ENCODE measurements around the gene VWA2. TPM values are rescaled to one million over a fixed set of nuclear protein-coding genes. Genes with fewer than 3 reads are reported as not detected.

Gene VWA2, protein sequence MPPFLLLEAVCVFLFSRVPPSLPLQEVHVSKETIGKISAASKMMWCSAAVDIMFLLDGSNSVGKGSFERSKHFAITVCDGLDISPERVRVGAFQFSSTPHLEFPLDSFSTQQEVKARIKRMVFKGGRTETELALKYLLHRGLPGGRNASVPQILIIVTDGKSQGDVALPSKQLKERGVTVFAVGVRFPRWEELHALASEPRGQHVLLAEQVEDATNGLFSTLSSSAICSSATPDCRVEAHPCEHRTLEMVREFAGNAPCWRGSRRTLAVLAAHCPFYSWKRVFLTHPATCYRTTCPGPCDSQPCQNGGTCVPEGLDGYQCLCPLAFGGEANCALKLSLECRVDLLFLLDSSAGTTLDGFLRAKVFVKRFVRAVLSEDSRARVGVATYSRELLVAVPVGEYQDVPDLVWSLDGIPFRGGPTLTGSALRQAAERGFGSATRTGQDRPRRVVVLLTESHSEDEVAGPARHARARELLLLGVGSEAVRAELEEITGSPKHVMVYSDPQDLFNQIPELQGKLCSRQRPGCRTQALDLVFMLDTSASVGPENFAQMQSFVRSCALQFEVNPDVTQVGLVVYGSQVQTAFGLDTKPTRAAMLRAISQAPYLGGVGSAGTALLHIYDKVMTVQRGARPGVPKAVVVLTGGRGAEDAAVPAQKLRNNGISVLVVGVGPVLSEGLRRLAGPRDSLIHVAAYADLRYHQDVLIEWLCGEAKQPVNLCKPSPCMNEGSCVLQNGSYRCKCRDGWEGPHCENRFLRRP
- total RNA-seq (2022) (not detected in 2 replicates), Bru-seq, nascent RNA (not detected), BruChase-seq, experiment 1, labeled RNA remaining after a 6-hour chase (not detected), BruChase-seq, experiment 2, labeled RNA remaining after a 2-hour chase (not detected)
- long read RNA-seq, partial matches to known transcripts, result 0 of 1 reads
- long read RNA-seq, other reads (novel, unspliced or antisense), result 1 of 1 reads

DNA sequence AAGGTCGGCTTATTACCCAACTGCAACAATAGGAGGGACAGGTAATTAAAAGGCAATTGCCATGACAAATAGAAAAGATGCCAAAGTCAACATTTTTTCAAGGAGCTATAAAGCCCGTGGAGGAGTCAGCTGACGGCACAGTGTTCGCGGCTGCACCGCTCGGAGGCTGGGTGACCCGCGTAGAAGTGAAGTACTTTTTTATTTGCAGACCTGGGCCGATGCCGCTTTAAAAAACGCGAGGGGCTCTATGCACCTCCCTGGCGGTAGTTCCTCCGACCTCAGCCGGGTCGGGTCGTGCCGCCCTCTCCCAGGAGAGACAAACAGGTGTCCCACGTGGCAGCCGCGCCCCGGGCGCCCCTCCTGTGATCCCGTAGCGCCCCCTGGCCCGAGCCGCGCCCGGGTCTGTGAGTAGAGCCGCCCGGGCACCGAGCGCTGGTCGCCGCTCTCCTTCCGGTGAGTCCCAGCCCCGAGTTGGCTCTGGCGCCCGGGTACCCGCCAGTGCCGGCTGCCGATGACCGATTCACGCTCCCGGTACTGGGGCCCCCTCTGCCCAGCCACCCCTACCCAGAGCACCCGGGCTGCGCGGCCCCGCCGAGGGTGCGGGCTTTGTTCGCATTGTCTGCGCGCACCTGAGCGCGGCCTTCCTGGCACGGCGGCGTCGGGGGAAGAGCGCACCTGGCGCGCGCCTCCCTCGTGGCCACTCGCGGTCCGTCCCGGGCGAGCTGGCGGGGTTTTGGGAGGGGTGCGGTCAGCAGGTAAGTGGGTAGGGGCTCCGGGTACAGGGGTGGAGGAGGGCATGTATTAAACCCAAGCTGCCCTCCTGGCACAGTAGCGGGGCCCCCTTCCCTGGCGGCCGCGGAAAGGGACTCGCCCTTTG lies at the start of gene VWA2:
TSS of gene VWA2 (plus strand) at position 138 of the 877 bp plus-strand sequence. CDS start 9,460 bp downstream, outside the sequence.
- ChIA-PET POLR2A (interaction anchor here (1.5 kb wide), 1 partner anchor 65 kb away, joined by 10 read pairs; the partner anchor contains the start of gene CCDC186), CTCF (no interaction called here)
- H3K36me3 Mint-ChIP-seq (ENCODE audit: insufficient read depth, unreplicated experiment), result no peaks in the 10 kb centered on the region
- no peak within 1 kb of the TSS for H3K4me3 Mint-ChIP-seq (ENCODE audit: unreplicated experiment)
- no peaks in the 10 kb centered on the region for H3K9me3 Mint-ChIP-seq (ENCODE audit: unreplicated experiment)
- no peak within 1 kb of the TSS for H3K27ac Mint-ChIP-seq (ENCODE audit: low read depth, unreplicated experiment)
- H3K4me1 Mint-ChIP-seq (ENCODE audit: insufficient read depth, unreplicated experiment), result peaks cover 9% of the 10 kb centered on the region
- TF ChIP-seq, protein P1, sequence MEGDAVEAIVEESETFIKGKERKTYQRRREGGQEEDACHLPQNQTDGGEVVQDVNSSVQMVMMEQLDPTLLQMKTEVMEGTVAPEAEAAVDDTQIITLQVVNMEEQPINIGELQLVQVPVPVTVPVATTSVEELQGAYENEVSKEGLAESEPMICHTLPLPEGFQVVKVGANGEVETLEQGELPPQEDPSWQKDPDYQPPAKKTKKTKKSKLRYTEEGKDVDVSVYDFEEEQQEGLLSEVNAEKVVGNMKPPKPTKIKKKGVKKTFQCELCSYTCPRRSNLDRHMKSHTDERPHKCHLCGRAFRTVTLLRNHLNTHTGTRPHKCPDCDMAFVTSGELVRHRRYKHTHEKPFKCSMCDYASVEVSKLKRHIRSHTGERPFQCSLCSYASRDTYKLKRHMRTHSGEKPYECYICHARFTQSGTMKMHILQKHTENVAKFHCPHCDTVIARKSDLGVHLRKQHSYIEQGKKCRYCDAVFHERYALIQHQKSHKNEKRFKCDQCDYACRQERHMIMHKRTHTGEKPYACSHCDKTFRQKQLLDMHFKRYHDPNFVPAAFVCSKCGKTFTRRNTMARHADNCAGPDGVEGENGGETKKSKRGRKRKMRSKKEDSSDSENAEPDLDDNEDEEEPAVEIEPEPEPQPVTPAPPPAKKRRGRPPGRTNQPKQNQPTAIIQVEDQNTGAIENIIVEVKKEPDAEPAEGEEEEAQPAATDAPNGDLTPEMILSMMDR (IDR thresholded peaks at IDR 0.05; ENCODE audit: unreplicated experiment), result no peak
- no peak for DNase-seq (ENCODE audit: unreplicated experiment)
- intact Hi-C loops (cut with micrococcal nuclease), result no loop called here
- BruUV-seq (replicated peaks), result no TSS peak
- no peaks in the 10 kb centered on the region for H3K27me3 Mint-ChIP-seq (ENCODE audit: insufficient read depth, unreplicated experiment)

GRCh38 chr10:114189700-114190099 lies 49.4 kb upstream of the VWA2 start:
- Mint-ChIP-seq H3K4me1 (ENCODE audit: insufficient read depth, unreplicated experiment) (no peaks in the 10 kb centered on the region), H3K27me3 (ENCODE audit: insufficient read depth, unreplicated experiment) (peaks cover 9% of the 10 kb centered on the region), H3K4me3 (ENCODE audit: unreplicated experiment) (no peak overlapping the region), H3K9me3 (ENCODE audit: unreplicated experiment) (no peaks in the 10 kb centered on the region), H3K36me3 (ENCODE audit: insufficient read depth, unreplicated experiment) (no peaks in the 10 kb centered on the region), H3K27ac (ENCODE audit: low read depth, unreplicated experiment) (no peak overlapping the region)
- ChIA-PET CTCF (interaction anchor here (0.6 to 1.4 kb wide), 2 partner anchors 12 to 383 kb away, joined by 3 to 4 read pairs; no protein-coding TSS in a partner anchor), POLR2A (interaction anchor here (0.6 kb wide), 1 partner anchor 37 kb away, joined by 4 read pairs; no protein-coding TSS in a partner anchor)
- no peak for DNase-seq (ENCODE audit: unreplicated experiment)
- intact Hi-C loops (cut with micrococcal nuclease), result no loop called here
- TF ChIP-seq, protein P1 (IDR thresholded peaks at IDR 0.05; ENCODE audit: unreplicated experiment), result no peak
- BruUV-seq (replicated peaks), result no TSS peak

DNA sequence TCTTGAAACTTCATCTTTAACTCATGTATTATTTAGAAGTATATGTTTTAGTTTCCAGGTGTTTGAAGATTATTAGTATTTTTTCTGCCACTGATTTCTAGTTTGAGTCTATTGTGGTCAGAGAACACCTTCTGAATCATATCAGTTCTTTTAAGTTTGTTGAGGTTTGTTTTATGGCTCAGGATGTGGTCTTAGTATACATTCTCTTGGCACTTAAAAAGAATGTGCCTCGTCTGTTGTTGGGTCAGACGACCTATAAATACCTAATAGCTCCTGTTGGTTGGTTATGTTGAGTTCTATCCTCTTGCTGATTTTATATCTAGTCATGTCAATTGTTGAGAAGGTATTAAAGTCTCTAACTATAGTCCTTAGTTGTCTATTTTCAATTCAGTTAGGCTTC lies 44.0 kb upstream of the VWA2 start:
- peaks cover 35% of the 10 kb centered on the region for H3K27me3 Mint-ChIP-seq (ENCODE audit: insufficient read depth, unreplicated experiment)
- no peak for DNase-seq (ENCODE audit: unreplicated experiment)
- H3K27ac Mint-ChIP-seq (ENCODE audit: low read depth, unreplicated experiment), result no peak overlapping the region
- POLR2A ChIA-PET, result no interaction called here
- TF ChIP-seq, protein P1 (IDR thresholded peaks at IDR 0.05; ENCODE audit: unreplicated experiment), result no peak
- H3K4me1 Mint-ChIP-seq (ENCODE audit: insufficient read depth, unreplicated experiment), result no peaks in the 10 kb centered on the region
- no peak overlapping the region for H3K4me3 Mint-ChIP-seq (ENCODE audit: unreplicated experiment)
- intact Hi-C loops (cut with micrococcal nuclease), result no loop called here
- CTCF ChIA-PET, result interaction anchor here (1.0 kb wide), 1 partner anchor 29 kb away, joined by 3 read pairs; no protein-coding TSS in a partner anchor
- H3K36me3 Mint-ChIP-seq (ENCODE audit: insufficient read depth, unreplicated experiment), result no peaks in the 10 kb centered on the region
- BruUV-seq (replicated peaks), result no TSS peak
- H3K9me3 Mint-ChIP-seq (ENCODE audit: unreplicated experiment), result no peaks in the 10 kb centered on the region
